HepG2 (cell line): ENCODE measurements around the gene GGA1. TPM values are rescaled to one million over a fixed set of nuclear protein-coding genes. Genes with fewer than 3 reads are reported as not detected.

Source experiments
- DZIP1 ChIP-seq: sonication (generic); formaldehyde crosslinking; IDR thresholded peaks from 2 replicates; pipeline ENCODE4 v1.5.0; 2020; ENCODE audit warnings: mild to moderate bottlenecking, missing genetic modification reagents
- ETV6 ChIP-seq: sonication (generic); formaldehyde crosslinking; conservative IDR thresholded peaks from 2 replicates; pipeline ENCODE4 v1.4.0; 2020; ENCODE audit warnings: missing genetic modification reagents
- GATAD1 ChIP-seq: IDR thresholded peaks from 2 replicates; pipeline ENCODE4 v1.6.1; 2016; ENCODE audit warnings: missing genetic modification reagents, missing compliant biosample characterization
- GTF3A ChIP-seq: sonication (generic); formaldehyde crosslinking; conservative IDR thresholded peaks from 2 replicates; pipeline ENCODE4 v1.4.0; 2020; ENCODE audit warnings: mild to moderate bottlenecking, missing genetic modification reagents
- HNRNPL ChIP-seq: fragments of 200-400 bp; formaldehyde crosslinking; IDR thresholded peaks from 2 replicates; pipeline ENCODE4 v1.6.1; 2017; ENCODE audit warnings: mild to moderate bottlenecking, low read depth, low read length
- HOXA7 ChIP-seq: sonication (generic); formaldehyde crosslinking; IDR thresholded peaks from 2 replicates; pipeline ENCODE4 v1.8.1; 2022; ENCODE audit warnings: mild to moderate bottlenecking, missing genetic modification reagents, moderate library complexity
- KDM5A ChIP-seq: fragments of 200-600 bp; sonication (generic); IDR thresholded peaks from 2 replicates; pipeline ENCODE4 v1.7.0; 2018; ENCODE audit warnings: antibody characterized with exemption, mild to moderate bottlenecking, low read length, borderline replicate concordance
- KLF11 ChIP-seq: IDR thresholded peaks from 2 replicates; pipeline ENCODE4 v1.6.1; 2016; ENCODE audit warnings: missing compliant biosample characterization
- MBD4 ChIP-seq: IDR thresholded peaks from 2 replicates; pipeline ENCODE4 v1.6.1; 2012; ENCODE audit warnings: low read length, inconsistent platforms, borderline replicate concordance
- MEF2D ChIP-seq: sonication (generic); formaldehyde crosslinking; IDR thresholded peaks from 2 replicates; pipeline ENCODE4 v1.5.1; 2020; ENCODE audit warnings: mild to moderate bottlenecking, missing genetic modification reagents
- NCOA1 ChIP-seq: sonication (generic); formaldehyde crosslinking; IDR thresholded peaks from 2 replicates; pipeline ENCODE4 v1.9.0; 2021; ENCODE audit warnings: missing genetic modification reagents
- NFYC ChIP-seq: IDR thresholded peaks from 2 replicates; pipeline ENCODE4 v1.6.1; 2016; ENCODE audit warnings: missing genetic modification reagents, missing compliant biosample characterization
- NONO ChIP-seq, 2 experiments: fragments of 450-650 bp in 1 of 2; sonication (generic) in 1 of 2; formaldehyde crosslinking in 1 of 2; IDR thresholded peaks in 1 of 2; conservative IDR thresholded peaks in 1 of 2; 2 replicates each; pipeline versions ENCODE4 v1.6.1 to v1.8.0; 2017 to 2022; ENCODE audit warnings: mild to moderate bottlenecking in 1 of 2, missing genetic modification reagents in 1 of 2, moderate library complexity in 1 of 2
- PRPF4 ChIP-seq: fragments of 200-400 bp; formaldehyde crosslinking; IDR thresholded peaks from 2 replicates; pipeline ENCODE4 v1.6.1; 2016; ENCODE audit warnings: low read length, low read depth; ENCODE audit not compliant: poor library complexity, severe bottlenecking
- SP5 ChIP-seq: IDR thresholded peaks from 2 replicates; pipeline ENCODE4 v1.6.1; 2016; ENCODE audit warnings: low read depth, borderline replicate concordance
- SYNCRIP ChIP-seq: fragments of 200-400 bp; formaldehyde crosslinking; IDR thresholded peaks from 2 replicates; pipeline ENCODE4 v1.6.1; 2018; ENCODE audit warnings: mild to moderate bottlenecking, low read depth, low read length; ENCODE audit not compliant: insufficient read depth
- U2AF2 ChIP-seq: fragments of 200-400 bp; formaldehyde crosslinking; IDR thresholded peaks from 2 replicates; pipeline ENCODE4 v1.6.1; 2017; ENCODE audit warnings: low read depth, mild to moderate bottlenecking, low read length
- ZBTB21 ChIP-seq: sonication (generic); formaldehyde crosslinking; IDR thresholded peaks from 2 replicates; pipeline ENCODE4 v1.4.0; 2020; ENCODE audit warnings: missing genetic modification reagents
- ZFP36L2 ChIP-seq: sonication (generic); formaldehyde crosslinking; IDR thresholded peaks from 2 replicates; pipeline ENCODE4 v1.4.0; 2020; ENCODE audit warnings: missing genetic modification reagents
- ZFP82 ChIP-seq: sonication (generic); formaldehyde crosslinking; IDR thresholded peaks from 2 replicates; pipeline ENCODE4 v1.5.1; 2020; ENCODE audit warnings: mild to moderate bottlenecking, missing genetic modification reagents, borderline replicate concordance
- ZFY ChIP-seq: sonication (generic); formaldehyde crosslinking; IDR thresholded peaks from 2 replicates; pipeline ENCODE4 v1.4.0; 2020; ENCODE audit warnings: missing genetic modification reagents
- ZNF12 ChIP-seq: sonication (generic); formaldehyde crosslinking; IDR thresholded peaks from 2 replicates; pipeline ENCODE4 v1.5.0; 2020; ENCODE audit warnings: missing genetic modification reagents
- ZNF687 ChIP-seq: sonication (generic); formaldehyde crosslinking; IDR thresholded peaks from 2 replicates; pipeline ENCODE4 v1.5.1; 2020; ENCODE audit warnings: mild to moderate bottlenecking, missing genetic modification reagents, moderate library complexity
- ZSCAN21 ChIP-seq: sonication (generic); formaldehyde crosslinking; IDR thresholded peaks from 2 replicates; pipeline ENCODE4 v1.8.0; 2022; ENCODE audit warnings: mild to moderate bottlenecking, missing genetic modification reagents, moderate library complexity, borderline replicate concordance
- polyA plus RNA-seq, 8 experiments: library from polyadenylated mRNA; depleted of rRNA in 3 of 8; stranded (reverse) in 7 of 8; unstranded in 1 of 8; fragments of >200 nt; fragmentation: Illumina TruSeq in 4 of 8; extraction: Trizol in 4 of 8; gene quantifications; 2 replicates each; pipeline versions ENCODE4 v1.2.1 to v1.2.3, GENCODE V29; 2011 to 2016; ENCODE audit warnings: low read depth in 4 of 8, missing spikeins in 1 of 8, mixed read lengths in 1 of 8; ENCODE audit not compliant: insufficient read depth in 1 of 8
- total RNA-seq, 5 experiments: library from RNA; depleted of rRNA; stranded (reverse); fragments of >200 nt; fragmentation: Illumina TruSeq; extraction: Trizol; gene quantifications; 2 replicates each; pipeline ENCODE4 v1.2.3, GENCODE V29; 2016; ENCODE audit warnings: low read depth in 1 of 5

GGA1 gene
- total and polyA plus RNA-seq, 2 of the 13 experiments (the other 11 are each of a cell fraction or from before 2014, with no cell fraction given): 29.1 to 87.2 TPM

DNA sequence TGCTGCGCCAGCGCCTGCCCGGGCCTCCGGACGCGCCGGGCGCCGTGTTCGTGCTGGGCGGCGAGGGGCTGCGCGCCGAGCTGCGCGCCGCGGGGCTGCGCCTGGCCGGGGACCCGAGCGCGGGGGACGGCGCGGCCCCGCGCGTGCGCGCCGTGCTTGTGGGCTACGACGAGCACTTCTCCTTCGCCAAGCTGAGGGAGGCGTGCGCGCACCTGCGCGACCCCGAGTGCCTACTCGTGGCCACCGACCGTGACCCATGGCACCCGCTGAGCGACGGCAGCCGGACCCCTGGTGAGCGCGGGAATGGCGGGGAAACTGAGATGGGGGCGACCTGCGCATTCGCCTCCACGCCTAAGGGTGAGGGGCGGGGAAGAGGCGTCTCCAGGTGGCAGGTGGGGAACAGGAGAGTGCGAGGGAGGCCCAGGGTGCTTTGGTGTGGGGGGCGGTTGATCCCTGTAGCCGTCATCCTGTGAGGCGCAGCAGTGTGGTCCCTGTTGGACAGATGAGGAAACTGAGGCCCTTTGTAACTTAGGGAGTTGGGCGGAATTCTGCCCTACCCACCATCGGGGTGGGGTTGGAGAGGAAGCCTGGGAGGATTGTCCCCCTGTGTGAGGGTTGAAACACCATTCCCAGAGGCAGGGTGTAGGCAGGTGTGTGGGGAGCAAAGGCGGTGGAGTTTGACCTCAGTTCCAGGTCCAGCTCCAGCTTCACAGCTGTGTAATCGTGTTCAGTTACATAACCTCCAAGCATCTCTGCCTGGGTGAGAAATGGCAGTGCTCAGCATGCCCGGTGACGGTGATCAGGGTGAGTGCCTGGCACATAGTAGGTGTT lies 50.6 kb downstream of the GGA1 start (continued):
- TF ChIP-seq KDM5A (peak; percentile 29; the same call in 1 of the 2 replicates), PRPF4 (no peak), ZFP82 (CRISPR knock-in tag) (no peak; the same call in 1 of the 2 replicates), U2AF2 (no peak), NCOA1 (CRISPR knock-in tag) (no peak), KLF11 (CRISPR knock-in tag) (no peak; the same call in 1 of the 2 replicates), SP5 (peak; percentile 31; the same call in 1 of the 2 replicates), NFYC (0 out of 2 replicates have a peak, but pooled peaks have one; percentile 16), GTF3A (no peak), ZFY (no peak; the same call in 1 of the 2 replicates), ZSCAN21 (CRISPR knock-in tag) (peak; percentile 15; the same call in 1 of the 2 replicates), ZNF687 (CRISPR knock-in tag) (peak; percentile 75), MEF2D (CRISPR knock-in tag) (peak; percentile 95; the same call in 1 of the 2 replicates), ZFP36L2 (CRISPR knock-in tag) (no peak), ETV6 (CRISPR knock-in tag) (no peak), HOXA7 (no peak), NONO (IDR thresholded peaks at IDR 0.05) (no peak), NONO (CRISPR knock-in tag; conservative IDR thresholded peaks at IDR 0.05) (peak; percentile 41), ZNF12 (CRISPR knock-in tag) (no peak), ZBTB21 (CRISPR knock-in tag) (peak; percentile 29; the same call in 1 of the 2 replicates), DZIP1 (CRISPR knock-in tag) (no peak; the same call in 1 of the 2 replicates), MBD4 (no peak), GATAD1 (CRISPR knock-in tag) (peak; percentile 62; the same call in 1 of the 2 replicates), SYNCRIP (no peak), HNRNPL (0 out of 2 replicates have a peak, but pooled peaks have one; percentile 50)
